Ectodermal cell (in vitro differentiated cells): Measurements from ENCODE around the gene AMOT.

Experiments used
- H3K27ac ChIP-seq: 2 replicates; pipeline ENCODE4 v1.7.0; 2013; ENCODE audit warnings: mild to moderate bottlenecking, low read depth, low read length; ENCODE audit not compliant: insufficient read depth, poor library complexity, severe bottlenecking
- H3K27me3 ChIP-seq: 2 replicates; pipeline ENCODE4 v1.7.0; 2013; ENCODE audit warnings: mild to moderate bottlenecking, low read length; ENCODE audit not compliant: insufficient read depth, control insufficient read depth, poor library complexity, severe bottlenecking
- H3K36me3 ChIP-seq: one replicate; pipeline ENCODE4 v1.7.0; 2013; ENCODE audit warnings: low read length; ENCODE audit not compliant: control insufficient read depth, insufficient read depth
- H3K4me1 ChIP-seq: one replicate; pipeline ENCODE4 v1.7.0; 2013; ENCODE audit warnings: low read length; ENCODE audit not compliant: control insufficient read depth, insufficient read depth
- H3K4me3 ChIP-seq: 2 replicates; pipeline ENCODE4 v1.7.0; 2013; ENCODE audit warnings: low read depth, low read length, control low read depth; ENCODE audit not compliant: insufficient read depth
- H3K9me3 ChIP-seq: 2 replicates; pipeline ENCODE4 v1.7.0; 2013; ENCODE audit warnings: mild to moderate bottlenecking, low read length, moderate library complexity; ENCODE audit not compliant: control insufficient read depth
- WGBS, 2 experiments: methylation state at CpG; one replicate each; pipeline ENCODE4 v1.1.7; 2013; ENCODE audit warnings: missing lambda C conversion rate in 2 of 2; 5-methylcytosine and 5-hydroxymethylcytosine counted together

Gene AMOT

GRCh38 chrX:112844250-112844649 lies 3.6 kb upstream of the AMOT start:
- Histone ChIP-seq H3K27ac (no peak overlapping the region), H3K27me3 (peaks cover 12% of the 10 kb centered on the region), H3K4me1 (peaks cover 4% of the 10 kb centered on the region), H3K9me3 (no peaks in the 10 kb centered on the region), H3K36me3 (no peaks in the 10 kb centered on the region), H3K4me3 (no peak overlapping the region)
- WGBS, 2 experiments, result 70 to 82% methylated on average over 2 to 6 of the region's 6 CpGs

GRCh38 chrX:112841820-112842157 lies 1.2 kb upstream of the AMOT start:
- no peak overlapping the region for H3K27ac ChIP-seq
- H3K27me3 ChIP-seq, result peaks cover 15% of the 10 kb centered on the region
- WGBS, 2 experiments, result 95 to 96% methylated on average over 4 of the region's 5 CpGs
- H3K36me3 ChIP-seq, result no peaks in the 10 kb centered on the region
- no peaks in the 10 kb centered on the region for H3K9me3 ChIP-seq
- peaks cover 12% of the 10 kb centered on the region for H3K4me1 ChIP-seq
- H3K4me3 ChIP-seq, result peak overlapping the region; percentile 10

- Histone ChIP-seq H3K27ac (peak overlapping the region; percentile 84), H3K9me3 (no peaks in the 10 kb centered on the region), H3K27me3 (peaks cover 15% of the 10 kb centered on the region), H3K4me3 (peak overlapping the region; percentile 60), H3K4me1 (peaks cover 12% of the 10 kb centered on the region), H3K36me3 (no peaks in the 10 kb centered on the region)
- 6 to 7% methylated on average over 31 to 46 of the region's 46 CpGs for WGBS, 2 experiments
Observed at GRCh38 chrX:112841114-112841819, 636 bp upstream of the AMOT start.

- WGBS, 2 experiments, result 12 to 14% methylated on average over 5 of the region's 5 CpGs
- peaks cover 15% of the 10 kb centered on the region for H3K27me3 ChIP-seq
- peaks cover 12% of the 10 kb centered on the region for H3K4me1 ChIP-seq
- peak overlapping the region; percentile 60 for H3K4me3 ChIP-seq
- no peak overlapping the region for H3K27ac ChIP-seq
- no peaks in the 10 kb centered on the region for H3K36me3 ChIP-seq
- H3K9me3 ChIP-seq, result no peaks in the 10 kb centered on the region
Observed at GRCh38 chrX:112839856-112840255, 775 bp downstream of the AMOT start.

GRCh38 chrX:112837531-112837930 lies 3.1 kb downstream of the AMOT start:
- WGBS, 2 experiments, result 80% methylated on average over 1 of the region's 1 CpG; no CpG with 5 or more reads in 1 of the 2 experiments
- H3K4me3 ChIP-seq, result no peak overlapping the region

GRCh38 chrX:112835019-112835418 lies 5.6 kb downstream of the AMOT start:
- Histone ChIP-seq H3K36me3 (no peaks in the 10 kb centered on the region), H3K9me3 (no peaks in the 10 kb centered on the region), H3K4me3 (no peak overlapping the region), H3K4me1 (peaks cover 12% of the 10 kb centered on the region), H3K27me3 (peaks cover 11% of the 10 kb centered on the region), H3K27ac (no peak overlapping the region)
- WGBS, 2 experiments, result 80 to 100% methylated on average over 1 of the region's 1 CpG

More at GRCh38 chrX:112837531-112837930, 3.1 kb downstream of the AMOT start:
- no peaks in the 10 kb centered on the region for H3K36me3 ChIP-seq
- peak overlapping the region; percentile 36 for H3K27ac ChIP-seq
- H3K4me1 ChIP-seq, result peaks cover 12% of the 10 kb centered on the region
- H3K27me3 ChIP-seq, result peaks cover 15% of the 10 kb centered on the region
- no peaks in the 10 kb centered on the region for H3K9me3 ChIP-seq

GRCh38 chrX:112834031-112834845 lies 6.4 kb downstream of the AMOT start:
- no peaks in the 10 kb centered on the region for H3K36me3 ChIP-seq
- H3K4me1 ChIP-seq, result peaks cover 12% of the 10 kb centered on the region
- H3K27ac ChIP-seq, result peak overlapping the region; percentile 16
- H3K9me3 ChIP-seq, result no peaks in the 10 kb centered on the region
- H3K27me3 ChIP-seq, result peaks cover 3% of the 10 kb centered on the region
- whole genome bisulfite sequencing, 2 experiments, result 63 to 96% methylated on average over 4 to 8 of the region's 8 CpGs
- H3K4me3 ChIP-seq, result no peak overlapping the region

- 82 to 84% methylated on average over 3 of the region's 3 CpGs for whole genome bisulfite sequencing, 2 experiments
- Histone ChIP-seq H3K4me1 (peaks cover 9% of the 10 kb centered on the region), H3K27me3 (no peaks in the 10 kb centered on the region), H3K9me3 (no peaks in the 10 kb centered on the region), H3K36me3 (no peaks in the 10 kb centered on the region), H3K4me3 (no peak overlapping the region), H3K27ac (no peak overlapping the region)
Observed at GRCh38 chrX:112832481-112833095, 8.0 kb downstream of the AMOT start.

- Histone ChIP-seq H3K9me3 (no peaks in the 10 kb centered on the region), H3K27ac (no peak overlapping the region), H3K4me3 (no peak overlapping the region), H3K4me1 (peaks cover 5% of the 10 kb centered on the region), H3K36me3 (no peaks in the 10 kb centered on the region), H3K27me3 (no peaks in the 10 kb centered on the region)
- 96 to 100% methylated on average over 3 of the region's 3 CpGs for WGBS, 2 experiments
Observed at GRCh38 chrX:112830540-112830939, 10.1 kb downstream of the AMOT start.

- Histone ChIP-seq H3K9me3 (no peaks in the 10 kb centered on the region), H3K4me1 (no peaks in the 10 kb centered on the region), H3K27ac (no peak overlapping the region), H3K36me3 (no peaks in the 10 kb centered on the region), H3K27me3 (no peaks in the 10 kb centered on the region), H3K4me3 (no peak overlapping the region)
- no CpG with 5 or more reads among the region's 1 CpG for WGBS, 2 experiments
Observed at GRCh38 chrX:112827292-112827903, 13.2 kb downstream of the AMOT start.
